ENCODE measurements around the gene LTBR. TPM values are rescaled to one million over a fixed set of nuclear protein-coding genes. Genes with fewer than 3 reads are reported as not detected.

LTBR gene
- total RNA-seq, 1 donor from 2014 or later: 1.7 TPM

DNA sequence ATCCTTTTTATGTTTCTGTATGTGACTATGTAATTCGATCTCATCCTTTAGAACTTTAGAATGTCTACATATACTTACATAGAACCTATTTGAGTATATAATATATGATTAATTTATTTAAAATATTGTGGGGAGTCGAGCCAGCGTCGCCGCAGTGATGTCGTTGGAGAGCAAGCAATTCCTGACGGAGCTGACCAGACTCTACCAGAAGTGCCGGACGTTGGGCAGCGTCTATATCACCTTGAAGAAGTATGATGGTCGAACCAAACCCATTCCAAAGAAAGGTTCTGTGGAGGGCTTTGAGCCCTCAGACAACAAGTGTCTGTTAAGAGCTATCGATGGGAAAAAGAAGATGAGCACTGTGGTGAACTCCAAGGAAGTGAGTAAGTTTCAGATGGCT, 54.4 kb downstream of the LTBR start:
- no peak for DNase-seq (ENCODE audit: low read depth, low spot score)
- no peaks in the 10 kb centered on the region for H3K27me3 Mint-ChIP-seq (ENCODE audit: low read depth)
- H3K4me3 Mint-ChIP-seq: no peak overlapping the region

DNA sequence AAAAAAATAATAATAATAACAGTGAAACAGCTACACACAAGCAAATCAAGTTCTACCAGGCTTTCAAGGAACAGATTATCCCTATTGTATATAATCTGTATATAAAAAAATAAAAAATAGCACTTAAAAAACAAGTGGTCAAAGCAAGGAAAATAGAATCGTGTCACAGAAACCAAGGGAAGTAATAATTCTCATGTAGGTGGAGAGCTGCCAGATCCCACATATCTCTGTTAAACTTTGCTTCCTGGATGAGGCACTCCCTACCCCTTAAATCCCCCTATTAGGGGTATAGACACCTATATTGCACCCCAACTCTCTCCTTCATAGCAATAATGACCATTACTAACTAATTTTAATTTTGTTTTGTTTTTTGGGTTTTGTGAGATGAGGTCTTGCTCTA, 56.4 kb downstream of the LTBR start:
- Mint-ChIP-seq H3K27me3 (ENCODE audit: low read depth) (no peaks in the 10 kb centered on the region), H3K36me3 (ENCODE audit: low read depth) (no peaks in the 10 kb centered on the region), H3K4me1 (no peaks in the 10 kb centered on the region), H3K4me3 (no peak overlapping the region), H3K27ac (ENCODE audit: unreplicated experiment) (no peak overlapping the region), H3K9me3 (no peaks in the 10 kb centered on the region)
- no peak for DNase-seq (ENCODE audit: low read depth, low spot score)
- TF ChIP-seq, protein P1, sequence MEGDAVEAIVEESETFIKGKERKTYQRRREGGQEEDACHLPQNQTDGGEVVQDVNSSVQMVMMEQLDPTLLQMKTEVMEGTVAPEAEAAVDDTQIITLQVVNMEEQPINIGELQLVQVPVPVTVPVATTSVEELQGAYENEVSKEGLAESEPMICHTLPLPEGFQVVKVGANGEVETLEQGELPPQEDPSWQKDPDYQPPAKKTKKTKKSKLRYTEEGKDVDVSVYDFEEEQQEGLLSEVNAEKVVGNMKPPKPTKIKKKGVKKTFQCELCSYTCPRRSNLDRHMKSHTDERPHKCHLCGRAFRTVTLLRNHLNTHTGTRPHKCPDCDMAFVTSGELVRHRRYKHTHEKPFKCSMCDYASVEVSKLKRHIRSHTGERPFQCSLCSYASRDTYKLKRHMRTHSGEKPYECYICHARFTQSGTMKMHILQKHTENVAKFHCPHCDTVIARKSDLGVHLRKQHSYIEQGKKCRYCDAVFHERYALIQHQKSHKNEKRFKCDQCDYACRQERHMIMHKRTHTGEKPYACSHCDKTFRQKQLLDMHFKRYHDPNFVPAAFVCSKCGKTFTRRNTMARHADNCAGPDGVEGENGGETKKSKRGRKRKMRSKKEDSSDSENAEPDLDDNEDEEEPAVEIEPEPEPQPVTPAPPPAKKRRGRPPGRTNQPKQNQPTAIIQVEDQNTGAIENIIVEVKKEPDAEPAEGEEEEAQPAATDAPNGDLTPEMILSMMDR (conservative IDR thresholded peaks at IDR 0.05): no peak

More for the DNA sequence above, 54.4 kb downstream of the LTBR start:
- no peak overlapping the region for H3K27ac Mint-ChIP-seq (ENCODE audit: unreplicated experiment)
- H3K9me3 Mint-ChIP-seq: no peaks in the 10 kb centered on the region
- H3K36me3 Mint-ChIP-seq (ENCODE audit: low read depth): no peaks in the 10 kb centered on the region
- TF ChIP-seq, protein P1 (conservative IDR thresholded peaks at IDR 0.05): no peak
- H3K4me1 Mint-ChIP-seq: no peaks in the 10 kb centered on the region

Other genes with a start within 250 kb of the LTBR start
- gene CD9, start 183.8 kb upstream of the LTBR start, total RNA-seq: 1.8 and 2.1 TPM in 2 replicates
- gene PLEKHG6, start 73.5 kb upstream of the LTBR start, total RNA-seq: 0.47 and 0.55 TPM in 2 replicates
- 41.5 and 47.7 TPM in 2 replicates for gene TNFRSF1A, start 42.1 kb upstream of the LTBR start, total RNA-seq
- not detected in 2 replicates for gene SCNN1A, start 8.6 kb upstream of the LTBR start, total RNA-seq
- gene CD27, start 60.8 kb downstream of the LTBR start, total RNA-seq: not detected in 2 replicates
- gene TAPBPL, start 67.9 kb downstream of the LTBR start, total RNA-seq: 0.73 and 1.2 TPM in 2 replicates
- 8.7 and 9.8 TPM in 2 replicates for gene VAMP1, start 86.5 kb downstream of the LTBR start, total RNA-seq
- gene MRPL51, start 109.1 kb downstream of the LTBR start, total RNA-seq: 262 and 272 TPM in 2 replicates
- 133 TPM in 2 replicates for gene NCAPD2, start 109.9 kb downstream of the LTBR start, total RNA-seq
- 3,867 and 3,984 TPM in 2 replicates for gene GAPDH, start 150.4 kb downstream of the LTBR start, total RNA-seq
- 27.2 and 28.9 TPM in 2 replicates for gene IFFO1, start 171.9 kb downstream of the LTBR start, total RNA-seq
- 73.3 and 75.1 TPM in 2 replicates for gene NOP2, start 184.1 kb downstream of the LTBR start, total RNA-seq
- 476 and 492 TPM in 2 replicates for gene CHD4, start 223.2 kb downstream of the LTBR start, total RNA-seq